Mesothelial cell of epicardium (in vitro differentiated cells): ENCODE results near the gene ZSWIM7. TPM values are rescaled to one million over a fixed set of nuclear protein-coding genes. Genes with fewer than 3 reads are reported as not detected.
"Not testable (repeated sequence)": the region's sequence is repeated elsewhere in the genome, so short reads cannot be mapped to it uniquely, and the experiment has no call there.

Experiments
- DNase-seq, 2 experiments: peaks; one replicate each; pipeline ENCODE4 v3.0.0; 2021; ENCODE audit warnings: low spot score in 2 of 2; ENCODE audit not compliant: unreplicated experiment in 2 of 2
- H3K27ac Mint-ChIP-seq: 2 replicates; pipeline ENCODE4 v1.8.0; 2021; ENCODE audit warnings: mixed read lengths
- H3K27me3 Mint-ChIP-seq: 2 replicates; pipeline ENCODE4 v1.8.0; 2021; ENCODE audit warnings: low read depth, mixed read lengths
- H3K36me3 Mint-ChIP-seq: 2 replicates; pipeline ENCODE4 v1.8.0; 2021; ENCODE audit warnings: mixed read lengths
- H3K4me1 Mint-ChIP-seq: 2 replicates; pipeline ENCODE4 v1.8.0; 2021; ENCODE audit warnings: mixed read lengths
- H3K4me3 Mint-ChIP-seq: 2 replicates; pipeline ENCODE4 v1.8.0; 2021; ENCODE audit warnings: mild to moderate bottlenecking, moderate library complexity, mixed read lengths
- H3K9me3 Mint-ChIP-seq: 2 replicates; pipeline ENCODE4 v1.8.0; 2021; ENCODE audit warnings: mixed read lengths
- total RNA-seq: library from RNA; stranded (reverse); gene quantifications from 3 replicates; pipeline ENCODE4 v1.2.1, GENCODE V29; 2021
- TF ChIP-seq, protein P1 (sequence below): fragments of 200-600 bp; sonication (generic); IDR thresholded peaks from one replicate; pipeline ENCODE4 v1.5.0; 2021; ENCODE audit warnings: antibody characterized with exemption; ENCODE audit not compliant: unreplicated experiment

Gene ZSWIM7
- total RNA-seq, 1 donor from 2014 or later = 29.2 TPM

DNA sequence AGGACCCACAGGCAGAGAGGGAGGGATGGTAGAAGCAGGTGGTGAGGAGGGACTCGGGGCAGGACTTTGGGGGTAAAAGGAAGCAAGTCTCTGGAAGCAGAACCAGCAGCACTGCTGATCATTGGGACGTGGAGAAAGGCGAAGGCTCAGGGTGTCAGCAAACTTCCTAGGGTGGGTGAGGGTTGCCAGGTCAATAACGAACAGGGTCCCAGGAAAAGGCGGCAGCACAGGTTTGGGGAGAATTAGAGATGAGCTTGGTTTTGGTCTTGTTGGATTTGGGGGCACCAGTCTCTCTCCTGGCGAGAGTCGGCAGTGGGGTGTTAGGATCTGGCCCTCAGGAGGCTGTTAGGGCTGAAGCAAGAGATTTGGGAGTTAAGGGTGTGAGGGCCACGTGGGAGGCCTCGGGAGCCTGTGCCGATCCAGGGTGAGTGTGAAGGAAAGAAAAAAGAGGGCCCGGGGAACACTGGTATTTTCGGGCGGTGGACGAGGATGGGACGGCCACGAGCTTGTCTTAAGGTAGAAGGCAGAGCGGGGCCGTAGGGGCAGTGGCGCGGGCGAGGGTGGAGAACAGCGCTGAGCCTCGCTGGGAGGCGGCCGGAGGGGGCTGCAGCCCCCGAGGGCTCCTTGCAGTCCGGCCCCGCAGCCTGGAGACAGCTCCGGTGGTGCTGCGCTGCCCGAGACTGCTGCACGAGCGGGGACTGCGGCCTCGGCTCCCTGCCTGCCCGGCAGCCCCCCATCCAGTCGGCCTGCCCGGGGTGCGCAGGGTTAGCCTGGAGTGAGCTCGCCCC, 55.3 kb downstream of the ZSWIM7 start:
- peak in 1 of 2 experiments; percentile 55 for DNase-seq
- H3K4me1 Mint-ChIP-seq = peaks cover 13% of the 10 kb centered on the region
- no peak overlapping the region for H3K27ac Mint-ChIP-seq
- H3K36me3 Mint-ChIP-seq = no peaks in the 10 kb centered on the region
- TF ChIP-seq, protein P1, sequence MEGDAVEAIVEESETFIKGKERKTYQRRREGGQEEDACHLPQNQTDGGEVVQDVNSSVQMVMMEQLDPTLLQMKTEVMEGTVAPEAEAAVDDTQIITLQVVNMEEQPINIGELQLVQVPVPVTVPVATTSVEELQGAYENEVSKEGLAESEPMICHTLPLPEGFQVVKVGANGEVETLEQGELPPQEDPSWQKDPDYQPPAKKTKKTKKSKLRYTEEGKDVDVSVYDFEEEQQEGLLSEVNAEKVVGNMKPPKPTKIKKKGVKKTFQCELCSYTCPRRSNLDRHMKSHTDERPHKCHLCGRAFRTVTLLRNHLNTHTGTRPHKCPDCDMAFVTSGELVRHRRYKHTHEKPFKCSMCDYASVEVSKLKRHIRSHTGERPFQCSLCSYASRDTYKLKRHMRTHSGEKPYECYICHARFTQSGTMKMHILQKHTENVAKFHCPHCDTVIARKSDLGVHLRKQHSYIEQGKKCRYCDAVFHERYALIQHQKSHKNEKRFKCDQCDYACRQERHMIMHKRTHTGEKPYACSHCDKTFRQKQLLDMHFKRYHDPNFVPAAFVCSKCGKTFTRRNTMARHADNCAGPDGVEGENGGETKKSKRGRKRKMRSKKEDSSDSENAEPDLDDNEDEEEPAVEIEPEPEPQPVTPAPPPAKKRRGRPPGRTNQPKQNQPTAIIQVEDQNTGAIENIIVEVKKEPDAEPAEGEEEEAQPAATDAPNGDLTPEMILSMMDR = no peak
- H3K27me3 Mint-ChIP-seq = peaks cover 40% of the 10 kb centered on the region
- peak overlapping the region; percentile 72 for H3K4me3 Mint-ChIP-seq
- no peaks in the 10 kb centered on the region for H3K9me3 Mint-ChIP-seq

DNA sequence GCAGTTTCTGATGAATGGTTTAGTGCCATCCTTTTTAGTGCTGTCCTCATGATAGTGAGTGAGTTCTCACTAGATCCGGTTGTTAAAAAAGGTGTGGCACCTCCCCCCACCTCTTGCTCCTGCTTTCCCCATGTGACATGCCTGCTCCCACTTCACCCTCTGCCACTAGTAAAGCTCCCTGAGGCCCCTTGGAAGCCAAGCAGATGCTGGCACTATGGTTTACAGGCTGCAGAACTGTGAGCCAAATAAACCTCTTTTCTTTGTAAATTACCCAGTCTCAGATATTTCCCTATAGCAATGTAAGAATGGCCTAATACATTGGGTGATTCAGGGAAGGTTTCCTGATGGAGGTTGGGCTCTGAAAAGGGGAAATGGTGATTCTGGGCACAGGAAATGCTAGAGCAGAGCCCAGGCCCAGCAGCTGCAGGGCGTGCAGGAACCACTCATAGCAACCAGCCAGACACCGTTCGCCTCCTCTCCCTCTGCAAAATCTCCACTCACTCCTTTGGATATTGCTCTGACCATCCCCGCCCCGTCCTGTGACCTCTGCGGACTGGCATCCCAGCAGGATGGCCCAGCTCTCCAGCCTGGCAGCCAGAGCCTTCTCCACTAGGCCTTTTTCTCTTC, 57.2 kb downstream of the ZSWIM7 start:
- Mint-ChIP-seq H3K4me3 (no peak overlapping the region), H3K36me3 (no peaks in the 10 kb centered on the region), H3K4me1 (peaks cover 10% of the 10 kb centered on the region), H3K9me3 (no peaks in the 10 kb centered on the region), H3K27me3 (peaks cover 38% of the 10 kb centered on the region), H3K27ac (no peak overlapping the region)
- TF ChIP-seq, protein P1 = no peak
- DNase-seq = no peak

DNA sequence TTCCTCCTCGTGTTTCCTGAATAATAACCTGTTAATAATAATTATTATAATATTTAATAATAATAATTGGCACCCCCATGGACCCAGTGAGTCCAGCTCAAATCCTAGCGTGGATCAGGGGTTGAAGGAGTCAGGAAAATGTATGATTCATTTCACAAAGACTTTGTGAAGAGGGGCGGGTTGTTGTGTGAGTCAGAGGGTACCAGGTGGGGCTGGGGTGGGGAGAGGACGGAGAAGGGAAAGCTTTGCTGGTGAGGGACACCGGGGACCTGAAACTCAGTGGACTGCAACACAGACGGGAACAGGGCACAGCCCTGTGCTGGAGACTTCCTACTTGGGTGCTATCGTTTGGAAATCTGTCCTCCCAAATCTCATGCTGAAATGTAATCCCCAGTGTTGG, 57.7 kb downstream of the ZSWIM7 start:
- no peak for DNase-seq
- H3K9me3 Mint-ChIP-seq = no peaks in the 10 kb centered on the region
- H3K4me3 Mint-ChIP-seq = no peak overlapping the region
- TF ChIP-seq, protein P1 = no peak
- no peak overlapping the region for H3K27ac Mint-ChIP-seq
- peaks cover 10% of the 10 kb centered on the region for H3K4me1 Mint-ChIP-seq
- peaks cover 33% of the 10 kb centered on the region for H3K27me3 Mint-ChIP-seq
- H3K36me3 Mint-ChIP-seq = no peaks in the 10 kb centered on the region

DNA sequence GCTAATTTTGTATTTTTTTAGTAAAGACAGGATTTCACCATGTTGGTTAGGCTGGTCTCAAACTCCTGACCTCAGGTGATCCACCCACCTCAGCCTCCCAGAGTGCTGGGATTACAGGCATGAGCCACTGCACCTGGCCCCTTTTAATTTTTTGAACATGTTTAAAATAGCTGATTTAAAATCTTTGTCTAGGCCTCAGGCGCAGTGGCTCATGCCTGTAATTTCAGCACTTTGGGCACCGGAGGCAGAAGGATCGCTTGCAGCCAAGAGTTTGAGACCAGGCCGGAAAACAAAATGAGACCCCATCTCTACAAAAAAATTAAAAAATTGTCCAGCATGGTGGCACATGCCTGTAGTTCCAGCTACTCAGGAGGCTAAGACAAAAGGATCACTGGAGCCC, 63.0 kb downstream of the ZSWIM7 start:
- H3K27me3 Mint-ChIP-seq, H3K9me3 Mint-ChIP-seq, H3K4me1 Mint-ChIP-seq, H3K4me3 Mint-ChIP-seq, DNase-seq, H3K36me3 Mint-ChIP-seq, H3K27ac Mint-ChIP-seq: not testable (repeated sequence)

DNA sequence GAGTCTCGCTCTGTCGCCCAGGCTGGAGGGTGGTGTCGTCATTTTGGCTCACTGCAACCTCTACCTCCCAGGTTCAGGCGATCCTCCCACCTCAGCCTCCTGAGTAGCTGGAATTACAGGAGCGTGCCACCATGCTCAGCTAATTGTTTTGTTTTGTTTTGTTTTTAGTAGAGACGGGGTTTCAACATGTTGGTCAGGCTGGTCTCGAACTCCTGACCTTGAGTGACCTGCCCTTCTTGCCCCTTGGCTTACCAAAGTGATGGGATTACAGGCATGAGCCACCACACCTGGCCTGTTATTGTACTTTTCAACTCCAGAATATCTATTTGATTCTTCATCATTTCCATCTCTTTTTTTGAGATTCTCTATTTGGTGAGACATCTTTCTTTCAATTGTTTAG, 63.6 kb downstream of the ZSWIM7 start:
- Mint-ChIP-seq H3K4me3 (no peak overlapping the region), H3K4me1 (no peaks in the 10 kb centered on the region), H3K36me3 (no peaks in the 10 kb centered on the region), H3K9me3 (peaks cover 7% of the 10 kb centered on the region), H3K27ac (no peak overlapping the region), H3K27me3 (no peaks in the 10 kb centered on the region)
- DNase-seq = no peak
- TF ChIP-seq, protein P1 = no peak

DNA sequence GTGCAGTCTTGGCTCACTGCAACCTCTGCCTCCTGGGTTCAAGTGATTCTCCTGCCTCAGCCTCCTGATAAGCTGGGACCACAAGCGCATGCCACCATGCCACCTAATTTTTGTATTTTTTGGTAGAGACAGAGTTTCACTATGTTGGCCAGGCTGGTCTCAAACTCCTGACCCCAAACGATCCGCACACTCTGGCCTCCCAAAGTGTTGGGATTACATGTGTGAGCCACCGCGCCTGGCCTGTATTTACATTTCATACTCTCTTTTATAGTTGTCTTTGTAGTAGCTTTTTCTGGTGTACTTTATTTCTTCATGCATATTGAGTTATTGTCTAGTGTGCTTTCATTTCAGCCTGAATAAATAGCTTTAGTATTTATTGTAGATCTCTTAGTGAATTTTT, 64.6 kb downstream of the ZSWIM7 start:
- DNase-seq = no peak
- H3K4me1 Mint-ChIP-seq = no peaks in the 10 kb centered on the region
- H3K36me3 Mint-ChIP-seq = no peaks in the 10 kb centered on the region
- H3K27me3 Mint-ChIP-seq = no peaks in the 10 kb centered on the region
- no peak overlapping the region for H3K4me3 Mint-ChIP-seq
- peaks cover 7% of the 10 kb centered on the region for H3K9me3 Mint-ChIP-seq
- TF ChIP-seq, protein P1 = no peak
- H3K27ac Mint-ChIP-seq = no peak overlapping the region
